NCI-H226 (cell line): ENCODE data around the gene CAPN15.
"Not testable (repeated sequence)": the region's sequence is repeated elsewhere in the genome, so short reads cannot be mapped to it uniquely, and the experiment has no call there.

ENCODE experiments used
- DNase-seq: peaks from one replicate; pipeline ENCODE4 v3.0.0-alpha.2; 2015

Gene CAPN15

GRCh38 chr16:507527-507926 is 20.0 kb upstream of the CAPN15 start:
- not testable (repeated sequence) for DNase-seq

- no peak for DNase-seq
Measured at GRCh38 chr16:507996-508395, 19.5 kb upstream of the CAPN15 start.

- no peak for DNase-seq
Measured at GRCh38 chr16:508884-509736, 18.4 kb upstream of the CAPN15 start.

- DNase-seq = no peak
Measured at GRCh38 chr16:510066-510825, 17.3 kb upstream of the CAPN15 start.

- DNase-seq = no peak
Measured at GRCh38 chr16:512802-513201, 14.7 kb upstream of the CAPN15 start.

GRCh38 chr16:513950-514349 is 13.6 kb upstream of the CAPN15 start:
- DNase-seq = no peak

- no peak for DNase-seq
Measured at GRCh38 chr16:515175-515938, 12.2 kb upstream of the CAPN15 start.

- DNase-seq = no peak
Measured at GRCh38 chr16:515939-516226, 11.6 kb upstream of the CAPN15 start.

- no peak for DNase-seq
Measured at GRCh38 chr16:516301-516700, 11.2 kb upstream of the CAPN15 start.

- no peak for DNase-seq
Measured at GRCh38 chr16:518858-519257, 8.7 kb upstream of the CAPN15 start.

GRCh38 chr16:519425-519824 is 8.1 kb upstream of the CAPN15 start:
- no peak for DNase-seq

GRCh38 chr16:519841-520687 is 7.4 kb upstream of the CAPN15 start:
- no peak for DNase-seq

GRCh38 chr16:520847-521246 is 6.7 kb upstream of the CAPN15 start:
- no peak for DNase-seq

GRCh38 chr16:521381-522210 is 5.9 kb upstream of the CAPN15 start:
- no peak for DNase-seq

GRCh38 chr16:522320-523096 is 5.0 kb upstream of the CAPN15 start:
- DNase-seq = no peak

- no peak for DNase-seq
Measured at GRCh38 chr16:523097-523741, 4.3 kb upstream of the CAPN15 start.

- no peak for DNase-seq
Measured at GRCh38 chr16:524274-525040, 3.1 kb upstream of the CAPN15 start.

- no peak for DNase-seq
Measured at GRCh38 chr16:525123-525519, 2.4 kb upstream of the CAPN15 start.

GRCh38 chr16:525520-526180 is 1.9 kb upstream of the CAPN15 start:
- peak; percentile 67 for DNase-seq
